HFFc6 (cell line): ENCODE measurements around the gene UBE3C. TPM values are rescaled to one million over a fixed set of nuclear protein-coding genes. Genes with fewer than 3 reads are reported as not detected.

Experiments used
- DNase-seq: peaks from one replicate; pipeline ENCODE4 v3.0.0-alpha.2; 2018
- H3K27ac Mint-ChIP-seq: 2 replicates; pipeline ENCODE4 v1.8.0; 2020; ENCODE audit warnings: mild to moderate bottlenecking, mixed read lengths
- H3K27me3 Mint-ChIP-seq: 2 replicates; pipeline ENCODE4 v1.8.0; 2021; ENCODE audit warnings: mild to moderate bottlenecking, moderate library complexity, mixed read lengths; ENCODE audit not compliant: insufficient read depth
- H3K36me3 Mint-ChIP-seq: 2 replicates; pipeline ENCODE4 v1.8.0; 2021; ENCODE audit warnings: low read depth, mixed read lengths
- H3K4me1 Mint-ChIP-seq: 2 replicates; pipeline ENCODE4 v1.8.0; 2020; ENCODE audit warnings: low read depth, mixed read lengths
- H3K4me3 Mint-ChIP-seq: 2 replicates; pipeline ENCODE4 v1.8.0; 2020; ENCODE audit warnings: mild to moderate bottlenecking, moderate library complexity, mixed read lengths
- H3K9me3 Mint-ChIP-seq: 2 replicates; pipeline ENCODE4 v1.8.0; 2020; ENCODE audit warnings: mild to moderate bottlenecking, mixed read lengths
- CTCF ChIP-seq: fragments of 200-600 bp; sonication (generic); IDR thresholded peaks from 2 replicates; pipeline ENCODE4 v1.5.0; 2021; ENCODE audit warnings: antibody characterized with exemption, mild to moderate bottlenecking
- total RNA-seq, 6 experiments: library from RNA; stranded (reverse); fragmentation: NEBNext Ultra II Directional; extraction: Animal tissue kit (Norgen Biotek cat#: 25700); gene quantifications; 2 replicates in 1 of 6; 3 replicates in 5 of 6; pipeline ENCODE4 v1.2.3, GENCODE V29; 2021

UBE3C gene
- total RNA-seq, 6 experiments from 2014 or later, result 64.2 to 80.1 (median 73.1) TPM

- no peaks in the 10 kb centered on the region for H3K9me3 Mint-ChIP-seq
- DNase-seq, result no peak
- H3K36me3 Mint-ChIP-seq, result peaks cover 24% of the 10 kb centered on the region
- TF ChIP-seq CTCF, result no peak
- H3K27ac Mint-ChIP-seq, result no peak overlapping the region
- no peaks in the 10 kb centered on the region; the same call in 1 of the 2 replicates for H3K27me3 Mint-ChIP-seq
- H3K4me3 Mint-ChIP-seq, result no peak overlapping the region
- H3K4me1 Mint-ChIP-seq, result peaks cover 8% of the 10 kb centered on the region
Observed at GRCh38 chr7:157255201-157255606, 116.5 kb downstream of the UBE3C start.

GRCh38 chr7:157263156-157263555, 124.4 kb downstream of the UBE3C start:
- H3K4me1 Mint-ChIP-seq, result peaks cover 18% of the 10 kb centered on the region
- no peak for DNase-seq
- no peak overlapping the region for H3K4me3 Mint-ChIP-seq
- no peak overlapping the region for H3K27ac Mint-ChIP-seq
- no peaks in the 10 kb centered on the region for H3K9me3 Mint-ChIP-seq
- no peak for TF ChIP-seq CTCF
- H3K36me3 Mint-ChIP-seq, result peaks cover 49% of the 10 kb centered on the region
- H3K27me3 Mint-ChIP-seq, result no peaks in the 10 kb centered on the region; the same call in none of the 2 replicates

- no peaks in the 10 kb centered on the region; the same call in none of the 2 replicates for H3K27me3 Mint-ChIP-seq
- no peak overlapping the region for H3K27ac Mint-ChIP-seq
- H3K9me3 Mint-ChIP-seq, result no peaks in the 10 kb centered on the region
- H3K36me3 Mint-ChIP-seq, result peaks cover 48% of the 10 kb centered on the region
- H3K4me3 Mint-ChIP-seq, result no peak overlapping the region
- DNase-seq, result no peak
- TF ChIP-seq CTCF, result no peak
- peaks cover 26% of the 10 kb centered on the region for H3K4me1 Mint-ChIP-seq
Observed at GRCh38 chr7:157265051-157265450, 126.3 kb downstream of the UBE3C start.

- Mint-ChIP-seq H3K4me3 (no peak overlapping the region), H3K27ac (peak overlapping the region; percentile 19), H3K9me3 (no peaks in the 10 kb centered on the region), H3K27me3 (no peaks in the 10 kb centered on the region; the same call in none of the 2 replicates), H3K36me3 (peaks cover 50% of the 10 kb centered on the region), H3K4me1 (peaks cover 33% of the 10 kb centered on the region)
- peak; percentile 27 for DNase-seq
- no peak for TF ChIP-seq CTCF
Observed at GRCh38 chr7:157266272-157266671, 127.5 kb downstream of the UBE3C start.

- no peak for DNase-seq
- no peaks in the 10 kb centered on the region for H3K9me3 Mint-ChIP-seq
- H3K4me3 Mint-ChIP-seq, result no peak overlapping the region
- peaks cover 45% of the 10 kb centered on the region for H3K4me1 Mint-ChIP-seq
- H3K36me3 Mint-ChIP-seq, result peaks cover 57% of the 10 kb centered on the region
- no peak for TF ChIP-seq CTCF
- no peak overlapping the region for H3K27ac Mint-ChIP-seq
- H3K27me3 Mint-ChIP-seq, result peaks cover 4% of the 10 kb centered on the region
Observed at GRCh38 chr7:157267516-157267915, 128.8 kb downstream of the UBE3C start.

- H3K4me1 Mint-ChIP-seq, result peaks cover 50% of the 10 kb centered on the region
- no peak overlapping the region for H3K4me3 Mint-ChIP-seq
- DNase-seq, result no peak
- no peak for TF ChIP-seq CTCF
- H3K9me3 Mint-ChIP-seq, result no peaks in the 10 kb centered on the region
- peaks cover 4% of the 10 kb centered on the region for H3K27me3 Mint-ChIP-seq
- peaks cover 60% of the 10 kb centered on the region for H3K36me3 Mint-ChIP-seq
- no peak overlapping the region for H3K27ac Mint-ChIP-seq
Observed at GRCh38 chr7:157267956-157268355, 129.2 kb downstream of the UBE3C start.
